GM23338 (cell line): ENCODE measurements around the gene THSD4.

ENCODE experiments used
- CREB1 ChIP-seq: fragments of 250-450 bp; sonication (Bioruptor Pico); IDR thresholded peaks from 2 replicates; pipeline ENCODE4 v1.5.0; 2020; ENCODE audit warnings: low read depth, mild to moderate bottlenecking, moderate library complexity
- CTCF ChIP-seq, 2 experiments: fragments of 200-600 bp in 1 of 2; sonication (generic) in 1 of 2; conservative IDR thresholded peaks; 2 replicates each; pipeline versions ENCODE4 v1.5.1 to v1.6.1; 2016 to 2017; ENCODE audit warnings: antibody characterized with exemption in 2 of 2, low read depth in 2 of 2, mild to moderate bottlenecking in 2 of 2, moderate library complexity in 1 of 2
- ETS1 ChIP-seq: IDR thresholded peaks from 2 replicates; pipeline ENCODE4 v1.6.1; 2016; ENCODE audit warnings: antibody characterized with exemption
- EZH2 ChIP-seq: fragments of 200-600 bp; sonication (generic); IDR thresholded peaks from one replicate; pipeline ENCODE4 v1.8.0; 2017; ENCODE audit warnings: antibody characterized with exemption, mild to moderate bottlenecking, low read depth; ENCODE audit not compliant: unreplicated experiment
- JUNB ChIP-seq: IDR thresholded peaks from one replicate; pipeline ENCODE4 v1.6.1; 2016; ENCODE audit warnings: antibody characterized with exemption; ENCODE audit not compliant: unreplicated experiment
- REST ChIP-seq: IDR thresholded peaks from one replicate; pipeline ENCODE4 v1.6.1; 2018; ENCODE audit warnings: antibody characterized with exemption; ENCODE audit not compliant: unreplicated experiment

- peak; percentile 87 to 92 for TF ChIP-seq CTCF (conservative IDR thresholded peaks at IDR 0.05; ENCODE audit: low read depth in 2 of 2)
- no peak for TF ChIP-seq EZH2
- TF ChIP-seq CREB1 (CRISPR knock-in tag) = no peak
- TF ChIP-seq ETS1 = peak; percentile 43; the same call in 1 of the 2 replicates
- no peak for TF ChIP-seq JUNB
- no peak for TF ChIP-seq REST
These were observed 687.5 kb downstream of the THSD4 start for GRCh38 chr15:71802770-71803169.
